Upper lobe of left lung (tissue), 6 donors: ENCODE results near the gene SMIM23. TPM values are rescaled to one million over a fixed set of nuclear protein-coding genes. Genes with fewer than 3 reads are reported as not detected.

Experiments
- ATAC-seq, 2 donors: fragments of 200-7000 bp; cut with Tn5 transposase; one replicate each; pipeline ENCODE4 v1.9.1; 2022; ENCODE audit warnings: mild to moderate bottlenecking in 2 of 2, moderate library complexity in 2 of 2; ENCODE audit not compliant: low FRiP score in 2 of 2
- DNase-seq, 2 donors: peaks; one replicate each; pipeline ENCODE4 v3.0.0-alpha.2; 2019 to 2020
- H3K27ac ChIP-seq, 4 donors: fragments of 200-600 bp; sonication (generic); one replicate each; pipeline ENCODE4 v1.5.1; 2016 to 2019
- H3K27me3 ChIP-seq, 4 donors: fragments of 200-600 bp; sonication (generic); one replicate each; pipeline ENCODE4 v1.5.1; 2017 to 2019
- H3K36me3 ChIP-seq, 4 donors: fragments of 200-600 bp; sonication (generic); one replicate each; pipeline ENCODE4 v1.5.1; 2016 to 2019
- H3K4me1 ChIP-seq, 4 donors: fragments of 200-600 bp; sonication (generic); one replicate each; pipeline ENCODE4 v1.5.1; 2018 to 2019
- H3K4me3 ChIP-seq, 4 donors: fragments of 200-600 bp; sonication (generic); one replicate each; pipeline ENCODE4 v1.5.1; 2017 to 2019; ENCODE audit warnings: mild to moderate bottlenecking in 2 of 4, moderate library complexity in 1 of 4
- H3K9me3 ChIP-seq, 4 donors: fragments of 200-600 bp; sonication (generic); one replicate each; pipeline ENCODE4 v1.5.1; 2018 to 2019
- EP300 ChIP-seq, 4 donors: sonication (generic); formaldehyde crosslinking; IDR thresholded peaks; one replicate each; pipeline ENCODE4 v1.5.1; 2017; ENCODE audit warnings: antibody characterized with exemption in 4 of 4, control low read depth in 2 of 4
- POLR2A ChIP-seq, 4 donors: fragments of 450-650 bp; IDR thresholded peaks; one replicate each; pipeline ENCODE4 v1.5.1; 2016 to 2017; ENCODE audit warnings: antibody characterized with exemption in 4 of 4, mild to moderate bottlenecking in 2 of 4
- POLR2AphosphoS5 ChIP-seq, 2 donors: sonication (generic); formaldehyde crosslinking; IDR thresholded peaks; one replicate each; pipeline ENCODE4 v1.5.1; 2017; ENCODE audit warnings: antibody characterized with exemption in 2 of 2
- WGBS, 2 donors: methylation state at CpG; one replicate each; pipeline ENCODE4 v1.1.5; 2017 to 2018; 5-methylcytosine and 5-hydroxymethylcytosine counted together
- total RNA-seq, 6 donors: library from RNA; depleted of rRNA in 4 of 6; stranded (reverse); fragments of >200 nt in 4 of 6; gene quantifications; one replicate each; pipeline versions ENCODE4 v1.1.0 to v1.2.1, GENCODE V29; 2016 to 2021
- TF ChIP-seq, protein P1 (sequence below), 6 experiments: fragments of 450-650 bp in 4 of 6; fragments of 200-600 bp in 2 of 6; sonication (generic) in 2 of 6; IDR thresholded peaks; one replicate each; pipeline ENCODE4 v1.5.1; 2016 to 2019; ENCODE audit warnings: antibody characterized with exemption in 6 of 6
- donor health status: DM: no; HTN: no; CAD: no; lungs with moderate emphysema.
- donor health status: DM: no; HTN: yes; CAD: no; lungs with severe emphysema.

Gene SMIM23
- total RNA-seq, 6 donors from 2014 or later, result not detected

- TF ChIP-seq EP300 (IDR thresholded peaks at IDR 0.05) (no peak), POLR2A (IDR thresholded peaks at IDR 0.05) (no peak), POLR2AphosphoS5 (IDR thresholded peaks at IDR 0.05) (no peak)
- TF ChIP-seq, protein P1, sequence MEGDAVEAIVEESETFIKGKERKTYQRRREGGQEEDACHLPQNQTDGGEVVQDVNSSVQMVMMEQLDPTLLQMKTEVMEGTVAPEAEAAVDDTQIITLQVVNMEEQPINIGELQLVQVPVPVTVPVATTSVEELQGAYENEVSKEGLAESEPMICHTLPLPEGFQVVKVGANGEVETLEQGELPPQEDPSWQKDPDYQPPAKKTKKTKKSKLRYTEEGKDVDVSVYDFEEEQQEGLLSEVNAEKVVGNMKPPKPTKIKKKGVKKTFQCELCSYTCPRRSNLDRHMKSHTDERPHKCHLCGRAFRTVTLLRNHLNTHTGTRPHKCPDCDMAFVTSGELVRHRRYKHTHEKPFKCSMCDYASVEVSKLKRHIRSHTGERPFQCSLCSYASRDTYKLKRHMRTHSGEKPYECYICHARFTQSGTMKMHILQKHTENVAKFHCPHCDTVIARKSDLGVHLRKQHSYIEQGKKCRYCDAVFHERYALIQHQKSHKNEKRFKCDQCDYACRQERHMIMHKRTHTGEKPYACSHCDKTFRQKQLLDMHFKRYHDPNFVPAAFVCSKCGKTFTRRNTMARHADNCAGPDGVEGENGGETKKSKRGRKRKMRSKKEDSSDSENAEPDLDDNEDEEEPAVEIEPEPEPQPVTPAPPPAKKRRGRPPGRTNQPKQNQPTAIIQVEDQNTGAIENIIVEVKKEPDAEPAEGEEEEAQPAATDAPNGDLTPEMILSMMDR (IDR thresholded peaks at IDR 0.05), result no peak
- 86 to 90% methylated on average over 9 to 11 of the region's 11 CpGs for WGBS, 2 donors
- Histone ChIP-seq H3K4me1 (no peaks in the 10 kb centered on the region), H3K9me3 (peaks cover 0 to 7% (median 3%) of the 10 kb centered on the region in 4 donors), H3K27ac (no peak overlapping the region), H3K36me3 (no peaks in the 10 kb centered on the region), H3K27me3 (no peaks in the 10 kb centered on the region), H3K4me3 (no peak overlapping the region)
- DNase-seq, result no peak
- no peak for ATAC-seq
Measured at GRCh38 chr5:171762021-171762608, 23.5 kb upstream of the SMIM23 start.

GRCh38 chr5:171762903-171763302 lies 22.7 kb upstream of the SMIM23 start:
- Histone ChIP-seq H3K9me3 (peaks cover 0 to 8% (median 3%) of the 10 kb centered on the region in 4 donors), H3K4me1 (no peaks in the 10 kb centered on the region), H3K27me3 (no peaks in the 10 kb centered on the region), H3K36me3 (no peaks in the 10 kb centered on the region), H3K4me3 (no peak overlapping the region), H3K27ac (no peak overlapping the region)
- WGBS, 2 donors, result 73 to 75% methylated on average over 20 of the region's 20 CpGs
- peak in 1 of 2 donors; percentile 46 for DNase-seq
- TF ChIP-seq EP300 (IDR thresholded peaks at IDR 0.05) (no peak), POLR2AphosphoS5 (IDR thresholded peaks at IDR 0.05) (no peak), POLR2A (IDR thresholded peaks at IDR 0.05) (no peak)
- TF ChIP-seq, protein P1 (IDR thresholded peaks at IDR 0.05), result no peak
- ATAC-seq, result no peak

DNA sequence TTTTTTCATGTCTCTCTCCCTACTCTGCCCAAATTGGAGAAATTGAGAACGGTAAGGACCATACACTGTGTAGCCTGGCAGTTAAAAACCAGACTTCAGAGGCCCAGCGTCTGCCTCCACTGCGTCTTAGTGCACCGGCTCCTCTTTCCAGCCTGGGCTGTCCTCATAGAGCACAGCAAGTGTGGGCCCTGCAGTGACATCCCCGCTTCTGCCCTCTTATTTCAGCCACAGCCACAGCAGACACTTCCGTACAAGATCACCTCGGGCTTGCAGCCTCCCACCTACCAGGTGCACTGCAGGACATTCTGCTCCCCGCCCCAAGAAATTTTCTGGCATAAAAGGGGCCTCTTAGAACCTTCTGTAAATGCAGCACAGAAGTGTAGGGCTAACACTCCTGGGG lies 21.4 kb upstream of the SMIM23 start:
- no peaks in the 10 kb centered on the region for H3K4me1 ChIP-seq
- no peak for TF ChIP-seq POLR2AphosphoS5 (IDR thresholded peaks at IDR 0.05)
- TF ChIP-seq EP300 (IDR thresholded peaks at IDR 0.05), result no peak
- TF ChIP-seq POLR2A (IDR thresholded peaks at IDR 0.05), result no peak
- TF ChIP-seq, protein P1 (IDR thresholded peaks at IDR 0.05), result no peak
- peaks cover 0 to 8% (median 3%) of the 10 kb centered on the region in 4 donors for H3K9me3 ChIP-seq
- H3K27ac ChIP-seq, result no peak overlapping the region
- ATAC-seq (no peak), DNase-seq (no peak)
- no peak overlapping the region for H3K4me3 ChIP-seq
- no peaks in the 10 kb centered on the region for H3K36me3 ChIP-seq
- H3K27me3 ChIP-seq, result no peaks in the 10 kb centered on the region
- WGBS, 2 donors, result 87 to 89% methylated on average over 8 of the region's 8 CpGs

DNA sequence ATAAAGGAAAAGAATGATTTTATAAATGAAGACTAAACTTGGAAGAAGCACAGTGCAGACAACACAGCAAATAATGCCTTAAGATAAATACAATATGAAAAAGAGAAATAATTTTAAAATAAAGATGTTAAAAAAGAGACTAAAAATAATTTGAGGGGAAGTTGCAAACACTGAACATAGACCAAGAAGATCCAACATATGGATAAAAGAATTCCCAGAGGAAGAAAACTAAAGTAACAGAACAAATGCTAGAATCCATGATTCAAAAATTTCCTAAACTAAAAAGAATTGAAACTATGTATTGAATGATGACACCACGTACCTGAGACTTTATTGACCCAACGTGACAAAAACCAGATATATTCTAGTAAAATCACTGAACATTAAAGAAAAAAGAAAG lies 18.7 kb upstream of the SMIM23 start:
- TF ChIP-seq POLR2A (IDR thresholded peaks at IDR 0.05), result no peak
- TF ChIP-seq, protein P1 (IDR thresholded peaks at IDR 0.05), result no peak
- 81 to 83% methylated on average over 2 of the region's 2 CpGs for WGBS, 2 donors
- DNase-seq (no peak), ATAC-seq (no peak)
- Histone ChIP-seq H3K36me3 (no peaks in the 10 kb centered on the region), H3K27ac (no peak overlapping the region), H3K27me3 (no peaks in the 10 kb centered on the region), H3K4me1 (no peaks in the 10 kb centered on the region), H3K9me3 (peaks cover 0 to 8% (median 3%) of the 10 kb centered on the region in 4 donors), H3K4me3 (no peak overlapping the region)

GRCh38 chr5:171770153-171770552 lies 15.5 kb upstream of the SMIM23 start:
- no peak for ATAC-seq
- no peak overlapping the region for H3K4me3 ChIP-seq
- no peak for TF ChIP-seq POLR2AphosphoS5 (IDR thresholded peaks at IDR 0.05)
- TF ChIP-seq EP300 (IDR thresholded peaks at IDR 0.05), result no peak
- TF ChIP-seq, protein P1 (IDR thresholded peaks at IDR 0.05), result no peak
- TF ChIP-seq POLR2A (IDR thresholded peaks at IDR 0.05), result no peak
- H3K27me3 ChIP-seq, result no peaks in the 10 kb centered on the region
- DNase-seq, result no peak
- no peaks in the 10 kb centered on the region for H3K4me1 ChIP-seq
- WGBS, 2 donors, result 45% methylated on average over 4 of the region's 4 CpGs
- H3K9me3 ChIP-seq, result peaks cover 0 to 8% (median 3%) of the 10 kb centered on the region in 4 donors
- H3K36me3 ChIP-seq, result no peaks in the 10 kb centered on the region
- no peak overlapping the region for H3K27ac ChIP-seq
